Globus pallidus (tissue), 1 donor: Measurements from ENCODE around the gene AFTPH.

Experiments
- DNase-seq: peaks from one replicate; pipeline ENCODE4 v3.0.0-alpha.2; 2015; ENCODE audit warnings: low spot score

Gene AFTPH

DNA sequence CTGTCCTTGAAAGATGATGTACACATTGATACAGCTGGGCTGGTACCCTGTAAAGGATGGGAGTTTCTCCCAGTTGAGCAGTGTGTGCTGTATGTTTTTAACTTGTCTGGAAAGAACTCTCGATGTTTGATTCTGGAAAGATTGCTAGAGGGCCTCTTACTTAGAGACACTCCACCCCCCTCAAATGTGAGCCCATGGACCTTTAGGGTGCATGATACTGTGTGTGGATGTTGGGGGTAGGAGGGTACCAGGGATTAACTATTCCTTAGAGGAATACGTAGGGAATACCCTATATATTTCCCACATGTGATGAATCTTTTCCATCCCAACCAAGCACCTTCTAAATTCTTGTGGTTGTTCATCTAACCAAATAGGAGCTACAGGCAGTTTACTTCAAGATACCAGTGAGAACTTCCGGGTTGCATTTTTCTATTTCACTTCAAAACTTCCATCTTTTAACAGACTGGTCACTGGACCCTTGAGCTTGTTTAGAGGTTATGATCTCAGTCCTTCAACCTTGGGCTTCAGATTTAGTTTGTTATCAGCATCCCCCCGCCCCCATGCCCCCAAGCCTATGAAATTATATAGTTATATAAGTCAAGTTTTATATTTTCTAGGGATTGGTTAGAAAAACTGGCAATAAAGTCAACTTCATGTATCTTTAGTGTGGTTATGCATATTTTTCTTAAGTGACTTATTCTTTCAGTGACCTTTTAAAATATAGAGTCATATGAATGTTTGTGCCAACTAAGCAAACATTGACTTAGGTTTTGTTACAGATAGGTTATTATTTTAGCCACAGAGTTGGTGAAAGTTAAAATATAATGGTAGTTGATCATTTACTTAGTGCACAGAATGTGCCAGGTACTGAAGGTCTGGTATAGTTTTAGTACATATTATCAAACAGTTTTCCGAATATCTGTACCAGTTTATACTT lies 18.2 kb downstream of the AFTPH start:
- DNase-seq, result no peak

DNA sequence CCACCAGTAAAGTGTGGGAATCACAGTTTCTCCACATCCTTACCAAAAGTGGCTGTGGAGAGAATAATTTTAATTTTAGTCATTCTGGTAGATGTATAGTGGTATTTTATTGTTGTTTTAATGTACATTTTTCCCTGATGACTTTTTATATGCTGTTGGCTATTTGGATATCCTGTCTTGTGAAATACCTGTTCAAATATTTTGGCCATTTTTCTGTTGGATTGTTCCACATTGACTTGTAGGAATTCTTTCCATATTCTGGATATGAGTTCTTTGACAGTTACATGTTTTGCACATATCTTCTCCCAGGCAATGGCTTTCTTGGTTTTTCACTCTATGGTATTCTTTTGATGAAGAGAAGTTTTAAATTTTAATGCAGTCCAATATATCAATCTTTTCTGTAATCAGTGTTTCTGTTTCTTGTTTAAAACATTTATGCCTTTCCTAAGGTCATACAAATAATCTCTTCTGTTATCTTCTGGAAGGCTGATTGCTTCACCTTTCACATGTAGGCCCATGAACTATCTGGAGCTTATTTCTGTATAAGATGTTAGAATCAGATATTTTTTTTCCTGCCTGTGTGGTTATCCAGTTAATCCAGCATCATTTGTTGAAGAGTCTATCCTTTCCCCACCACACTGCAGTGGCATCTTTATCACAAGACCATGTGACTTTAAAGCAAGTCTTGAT lies 19.0 kb downstream of the AFTPH start:
- no peak for DNase-seq

DNA sequence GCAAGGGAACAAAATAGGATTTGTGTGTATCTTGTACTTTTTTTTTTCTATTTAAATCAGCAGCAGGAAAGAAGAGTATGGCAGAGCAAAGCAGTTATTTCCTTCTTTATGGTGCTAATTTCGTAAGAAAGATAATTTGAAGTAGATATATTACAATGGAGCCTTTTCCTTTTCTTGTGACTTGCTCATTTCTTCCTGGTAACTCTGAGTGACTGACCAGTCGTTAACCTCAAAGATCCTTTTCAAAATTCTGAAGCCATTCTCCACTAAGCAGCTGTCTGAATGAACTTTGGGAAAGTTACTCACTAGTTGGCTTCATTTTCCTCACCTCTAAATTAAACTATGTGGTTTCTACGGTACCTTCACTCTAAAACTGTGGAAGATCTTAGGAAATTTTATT lies 24.6 kb downstream of the AFTPH start:
- DNase-seq, result no peak

DNA sequence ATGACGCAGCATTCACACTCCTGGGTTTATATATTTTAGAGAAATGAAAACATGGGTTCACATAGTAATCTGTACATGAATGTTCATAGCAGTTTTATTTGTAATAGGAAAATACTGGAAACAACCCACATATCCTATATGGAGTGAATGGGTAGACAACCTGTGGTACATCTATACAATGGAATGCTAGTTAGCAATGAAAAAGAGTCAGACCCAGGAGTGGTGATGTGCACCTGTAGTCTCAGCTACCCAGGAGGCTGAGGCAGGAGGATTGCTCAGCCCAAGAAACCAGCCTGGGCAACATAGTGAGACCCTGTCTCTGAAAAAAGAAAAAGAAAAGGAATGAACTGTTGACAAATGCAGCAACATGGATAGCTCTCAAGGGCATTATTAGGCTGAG lies 25.9 kb downstream of the AFTPH start:
- no peak for DNase-seq

DNA sequence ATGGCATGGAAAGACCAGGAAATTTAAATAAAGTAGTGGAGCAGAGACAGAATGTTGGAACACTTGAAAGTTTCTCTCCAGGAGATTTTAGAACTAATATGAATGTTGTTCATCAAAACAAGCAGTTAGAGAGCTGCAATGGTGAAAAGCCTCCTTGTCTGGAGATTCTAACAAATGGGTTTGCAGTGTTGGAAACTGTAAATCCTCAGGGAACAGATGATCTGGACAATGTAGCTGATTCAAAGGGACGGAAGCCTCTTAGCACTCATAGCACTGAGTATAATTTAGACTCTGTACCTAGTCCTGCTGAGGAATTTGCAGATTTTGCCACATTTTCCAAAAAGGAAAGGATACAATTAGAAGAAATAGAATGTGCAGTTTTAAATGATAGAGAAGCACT lies 27.7 kb downstream of the AFTPH start:
- peak; percentile 16 for DNase-seq

DNA sequence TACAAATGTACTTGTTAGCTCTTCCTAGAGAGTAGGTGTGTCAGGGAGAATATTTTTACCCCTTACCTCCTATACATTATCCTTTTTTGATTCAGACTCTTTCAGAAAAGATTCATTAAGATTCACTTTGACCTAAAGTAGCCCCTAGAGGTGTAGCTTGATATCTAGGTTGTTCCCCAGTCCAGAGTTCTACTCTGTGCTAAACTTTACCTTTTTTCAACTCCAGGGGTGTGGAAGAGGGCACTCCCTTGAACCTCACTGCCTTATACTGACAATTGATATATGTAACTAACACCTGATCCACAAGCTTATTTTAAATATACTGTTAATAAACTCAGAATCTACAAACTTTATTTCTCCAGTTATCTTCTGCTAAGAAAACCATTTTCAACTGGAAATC lies 30.0 kb downstream of the AFTPH start:
- DNase-seq, result no peak

DNA sequence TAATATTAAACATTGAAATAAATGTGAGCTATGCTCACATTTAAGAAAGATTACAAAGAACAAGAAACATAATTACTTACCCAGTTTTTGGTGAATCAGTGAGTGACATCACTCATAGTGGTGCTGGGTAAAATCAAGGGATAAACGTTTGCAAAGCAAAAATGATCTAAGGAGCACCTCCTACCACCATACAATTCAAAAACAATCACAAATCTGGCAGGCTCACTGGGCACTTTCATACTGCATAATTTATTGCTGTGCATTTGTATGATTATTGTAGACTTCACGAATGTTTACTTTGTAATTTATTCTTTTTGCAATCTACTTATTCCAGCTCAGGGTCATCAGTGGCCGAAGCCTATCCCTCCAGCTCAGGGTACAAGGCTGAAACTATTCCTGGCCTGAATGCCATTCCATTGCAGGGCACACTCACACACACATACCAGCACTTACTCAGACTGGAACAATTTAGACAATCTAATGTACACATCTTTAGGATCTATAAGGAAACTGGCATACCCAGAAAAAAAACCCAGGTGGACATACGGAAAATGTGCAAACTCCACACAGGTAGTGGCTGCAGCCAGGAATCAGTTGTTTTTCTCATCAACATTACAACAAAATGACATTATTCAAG lies 34.4 kb downstream of the AFTPH start:
- DNase-seq, result no peak

DNA sequence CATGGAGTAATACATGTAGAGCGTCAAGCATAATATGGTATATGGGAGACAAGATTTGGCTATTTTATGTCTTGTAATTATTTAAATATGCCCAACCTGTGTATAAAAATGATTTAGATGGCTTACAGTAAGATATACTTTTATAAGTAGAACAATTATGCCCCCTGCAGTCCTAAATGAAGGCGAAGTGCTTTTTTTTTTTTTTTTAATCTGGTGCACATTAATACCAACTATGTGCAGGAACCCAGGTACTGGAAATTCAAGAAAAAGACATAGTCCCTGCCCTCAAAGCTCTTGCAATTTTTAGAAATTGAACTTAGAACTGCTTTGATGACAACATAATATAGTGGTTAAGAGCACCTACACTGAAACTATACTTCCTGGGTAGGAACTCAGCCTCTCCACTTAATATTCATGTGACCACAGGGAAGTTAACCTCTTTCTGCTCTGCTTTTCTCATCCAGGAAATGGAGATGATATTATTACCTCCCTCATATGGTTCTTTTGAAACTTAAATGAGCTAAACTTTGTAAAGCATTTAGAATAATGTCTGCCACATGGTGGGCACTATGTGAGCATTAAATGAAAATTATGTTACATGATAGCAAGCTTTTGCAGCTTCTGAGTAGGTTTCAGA lies 38.1 kb downstream of the AFTPH start:
- DNase-seq, result no peak

DNA sequence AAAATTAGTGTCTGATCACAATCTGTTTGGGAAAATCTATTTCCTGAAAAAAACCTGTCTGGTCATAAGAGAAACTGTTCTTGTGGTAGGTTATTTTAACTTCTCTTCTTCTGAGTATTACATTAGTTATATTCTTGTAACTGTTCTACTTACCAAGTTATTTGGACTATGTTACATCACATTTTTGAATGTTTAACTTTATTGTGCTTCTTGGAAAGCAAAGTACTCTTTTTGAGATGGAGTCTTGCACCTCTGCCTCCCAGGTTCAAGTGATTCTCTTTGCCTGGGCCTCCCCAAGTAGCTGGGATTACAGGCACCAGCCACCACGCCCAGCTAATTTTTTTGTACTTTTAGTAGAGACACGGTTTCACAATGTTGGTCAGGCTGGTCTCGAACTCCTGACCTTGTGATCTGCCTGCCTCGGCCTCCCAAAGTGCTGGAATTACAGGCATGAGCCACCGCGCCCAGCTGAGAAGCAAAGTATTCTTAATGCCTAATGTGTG lies 39.4 kb downstream of the AFTPH start:
- DNase-seq, result no peak

DNA sequence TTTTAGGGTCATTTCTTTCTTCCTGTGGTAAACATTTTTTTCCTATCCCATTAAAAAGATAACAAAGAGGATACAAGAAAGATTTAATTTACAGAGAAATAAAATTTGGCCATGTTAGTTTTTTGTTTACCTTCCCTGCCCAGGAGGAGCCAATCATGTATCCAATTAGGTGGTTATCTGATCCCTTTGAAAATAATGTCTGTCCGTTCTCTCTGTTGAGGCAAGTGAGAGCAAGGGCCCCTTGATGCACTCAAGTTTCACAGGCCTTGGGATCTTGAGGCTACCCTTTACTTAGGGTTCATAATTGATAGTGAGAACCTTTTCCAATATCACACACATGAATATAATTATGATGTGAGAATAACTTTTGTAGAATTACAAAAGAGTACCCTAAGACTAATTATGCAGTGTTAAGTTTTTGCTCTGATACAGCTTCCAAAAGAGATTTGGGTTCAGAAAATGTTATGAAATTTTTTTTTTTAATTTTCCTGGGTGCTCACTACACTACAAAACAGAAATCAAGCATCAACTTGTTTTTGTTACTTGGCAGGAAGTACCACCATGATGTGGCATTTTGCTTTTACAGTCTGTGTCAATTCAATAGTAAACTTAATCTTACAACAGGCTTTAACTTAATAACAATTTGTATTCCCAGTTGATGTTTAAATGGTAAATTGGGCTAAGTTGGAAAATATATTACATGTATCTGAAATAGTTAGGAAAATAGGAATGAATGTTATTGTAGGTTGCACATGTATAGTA lies 42.0 kb downstream of the AFTPH start:
- no peak for DNase-seq

DNA sequence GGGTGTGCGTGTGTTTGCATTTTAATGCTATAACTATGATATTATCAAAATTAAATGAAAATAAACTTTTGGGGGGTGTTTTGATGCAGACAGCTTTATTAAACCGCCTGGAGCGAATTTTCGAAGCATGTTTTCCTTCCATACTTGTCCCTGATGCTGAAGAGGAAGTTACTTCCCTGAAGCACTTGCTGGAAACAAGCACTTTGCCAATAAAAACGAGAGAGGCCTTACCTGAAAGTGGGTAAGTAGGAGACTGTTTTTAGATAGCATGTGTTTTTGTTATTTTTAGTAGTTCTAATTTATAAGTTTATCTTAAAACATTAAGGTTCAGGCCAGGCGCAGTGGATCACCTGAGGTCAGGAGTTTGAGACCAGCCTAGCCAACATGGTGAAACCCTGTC lies 43.3 kb downstream of the AFTPH start:
- no peak for DNase-seq

DNA sequence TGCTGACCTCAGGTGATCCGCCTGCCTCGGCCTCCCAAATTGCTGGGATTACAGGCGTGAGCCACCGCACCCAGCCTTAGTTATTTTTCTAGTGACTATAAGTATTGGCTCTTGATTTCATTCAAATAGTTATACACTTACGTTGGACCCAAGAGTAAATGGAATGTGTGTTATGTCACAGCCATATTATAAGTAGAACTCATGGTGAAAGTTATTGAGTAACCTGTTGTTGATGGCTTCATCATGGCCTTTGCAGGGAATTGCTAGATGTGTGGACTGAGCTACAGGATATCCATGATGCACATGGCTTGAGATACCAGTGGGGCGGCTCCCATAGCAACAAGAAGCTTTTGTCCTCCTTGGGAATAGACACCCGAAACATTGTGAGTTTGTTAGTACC lies 44.7 kb downstream of the AFTPH start:
- no peak for DNase-seq

DNA sequence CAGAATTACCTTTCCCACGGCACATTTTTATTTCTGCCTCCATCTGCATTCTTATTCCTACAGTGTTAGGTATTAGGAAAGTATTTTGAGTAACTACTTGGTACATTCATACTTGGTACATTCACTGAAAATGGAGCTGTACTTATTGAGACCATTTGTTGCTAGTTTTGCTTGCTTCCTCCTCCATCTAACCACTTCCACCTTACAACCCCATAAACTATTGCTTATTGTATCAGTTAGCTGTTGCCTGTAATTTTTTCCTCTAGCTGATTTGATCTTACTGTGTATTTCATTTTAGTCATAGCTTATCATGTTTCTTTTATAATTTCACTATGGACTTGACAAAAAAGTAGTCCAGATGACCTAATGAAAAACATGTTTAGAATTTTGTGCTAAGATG lies 50.7 kb downstream of the AFTPH start:
- DNase-seq, result no peak

DNA sequence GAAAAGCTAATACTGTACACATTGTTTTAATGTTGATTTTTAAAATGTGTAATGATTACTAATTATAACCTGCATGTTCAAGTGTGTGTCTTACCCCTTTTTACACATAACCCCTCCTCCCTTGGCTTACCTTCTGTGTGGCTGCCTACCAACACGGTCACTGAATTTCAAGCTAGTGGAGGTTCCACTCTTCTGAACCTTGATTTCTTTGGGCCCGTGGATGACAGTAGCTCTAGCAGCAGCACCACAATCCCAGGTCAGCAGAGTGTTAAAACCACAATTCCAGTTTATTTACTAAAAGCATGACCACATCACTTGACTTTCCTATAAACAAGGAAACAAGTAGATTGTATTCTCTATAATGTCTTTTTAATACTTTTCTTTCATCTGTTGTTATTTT lies 56.9 kb downstream of the AFTPH start:
- no peak for DNase-seq

DNA sequence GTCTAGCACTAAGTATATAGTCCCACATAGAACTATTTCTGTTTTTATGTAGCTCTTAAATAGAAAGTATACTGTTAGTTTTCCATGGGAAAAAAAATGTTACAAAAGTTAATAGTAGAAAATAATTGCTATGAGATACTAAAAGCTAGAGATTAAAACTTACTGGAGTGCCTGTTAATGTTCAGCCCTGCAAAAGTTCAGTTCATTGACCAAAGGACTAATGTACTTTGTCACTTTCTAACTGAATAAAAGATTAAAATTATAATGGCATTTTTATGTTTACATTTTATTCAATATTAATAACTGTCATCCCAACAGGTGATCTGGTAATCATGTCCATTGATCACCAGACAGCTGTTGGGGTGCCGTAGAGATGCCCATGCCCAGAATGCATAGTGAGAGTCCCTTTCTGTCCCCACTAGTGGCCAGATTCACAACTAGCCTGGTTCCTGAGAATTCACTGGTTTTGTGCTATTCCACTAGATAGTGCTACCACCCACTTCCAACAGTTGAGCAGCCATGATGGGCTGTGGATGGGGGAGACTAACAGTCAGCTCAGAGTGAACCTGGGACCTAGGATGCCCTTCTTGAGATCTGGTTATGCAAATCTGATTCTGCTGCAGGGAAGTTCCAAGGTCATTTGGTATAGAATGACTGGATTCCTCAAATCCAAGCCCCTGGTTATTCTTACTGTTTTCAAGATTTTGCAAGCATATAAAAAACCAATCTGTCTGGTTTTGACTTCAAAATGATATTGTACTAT lies 57.8 kb downstream of the AFTPH start:
- DNase-seq, result no peak

DNA sequence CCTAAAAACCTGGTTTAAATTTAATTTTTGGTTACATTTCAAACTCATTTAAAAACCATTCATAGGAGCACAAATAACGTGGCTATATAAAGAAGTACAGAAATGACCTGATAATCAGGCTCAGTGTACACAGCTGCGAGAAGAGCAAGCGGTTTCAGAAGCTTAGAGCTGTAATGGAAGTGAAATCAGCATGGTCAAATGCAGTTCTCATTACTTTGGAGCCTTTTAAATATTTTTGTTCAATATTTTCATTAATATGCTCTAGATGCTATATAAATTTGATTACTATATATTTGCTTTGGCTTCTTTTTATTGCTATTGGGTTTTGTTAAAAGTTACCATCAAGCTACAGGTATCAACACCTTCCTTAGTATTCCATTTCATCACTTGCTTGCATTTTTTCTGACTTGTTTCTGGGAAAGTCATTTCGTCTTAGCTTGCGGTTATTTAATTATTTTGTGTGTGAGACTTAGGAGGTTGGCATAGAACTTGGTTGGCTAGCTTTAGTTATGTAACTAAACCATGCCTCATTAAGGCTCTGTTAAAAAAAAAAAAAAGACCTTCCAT lies 58.7 kb downstream of the AFTPH start:
- DNase-seq, result no peak

DNA sequence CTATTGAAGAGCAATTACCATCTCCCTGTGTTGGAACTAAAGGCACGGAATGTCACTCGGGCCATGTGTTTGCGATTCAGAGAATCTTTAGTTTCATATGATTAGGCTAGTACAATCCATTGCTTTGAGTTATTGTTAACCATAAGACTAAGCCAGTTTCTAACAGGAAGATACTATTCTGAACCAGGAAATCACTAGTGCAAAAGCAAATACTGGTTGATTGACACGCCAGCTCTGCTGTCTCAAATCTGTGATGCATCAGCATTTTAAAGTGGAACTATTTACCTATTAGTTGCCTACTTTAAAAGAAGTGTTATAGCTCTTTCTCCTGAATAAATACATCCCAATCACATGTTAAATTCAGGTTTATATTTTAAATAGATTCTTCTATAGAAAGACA lies 61.9 kb downstream of the AFTPH start:
- DNase-seq, result no peak

DNA sequence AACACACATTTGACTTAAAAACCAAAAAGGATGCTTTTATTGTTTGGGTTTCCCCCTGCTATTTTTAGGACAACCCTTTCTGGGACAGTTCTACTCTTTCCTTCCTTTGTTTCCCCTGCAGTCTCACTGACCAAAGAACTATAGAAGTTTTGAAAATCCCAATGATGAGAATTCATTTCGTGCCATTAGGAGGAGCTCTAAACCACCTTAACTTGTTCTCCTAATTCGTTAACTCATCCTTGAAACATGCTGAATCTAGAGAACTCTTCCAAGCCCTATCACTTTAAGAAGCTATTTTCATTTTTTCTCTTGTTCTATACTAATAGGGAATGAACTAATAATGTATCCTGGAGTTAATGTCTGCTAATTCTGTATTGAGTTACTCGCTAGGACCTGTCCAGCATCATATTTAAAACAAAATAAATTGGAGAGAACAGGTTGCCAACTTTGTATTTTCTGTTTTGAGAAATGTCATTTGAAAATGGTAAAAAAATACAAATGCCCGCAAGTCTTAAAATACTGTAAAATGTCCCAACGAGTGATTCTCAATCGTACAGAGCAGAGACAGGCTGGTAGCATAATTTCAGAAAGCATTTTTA lies 62.9 kb downstream of the AFTPH start:
- DNase-seq, result peak; percentile 61

DNA sequence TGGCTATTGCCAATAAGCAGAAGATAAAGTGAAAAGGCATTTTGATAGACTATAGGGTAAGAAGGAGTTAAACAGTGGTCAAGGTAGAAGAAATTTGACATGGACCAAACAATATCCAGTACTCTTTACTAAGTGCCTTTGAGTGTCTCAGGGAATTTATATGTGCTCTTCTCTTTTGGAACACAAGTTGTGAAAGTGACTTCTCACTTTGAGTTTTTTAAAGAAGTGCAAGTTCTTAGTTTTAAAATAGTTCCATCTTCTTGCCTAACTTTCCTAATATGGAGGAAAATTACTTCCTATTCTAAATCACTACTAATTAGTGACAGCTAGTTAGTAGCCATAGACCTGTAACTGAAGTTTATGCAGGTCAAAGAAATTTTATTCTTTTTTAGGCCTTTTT lies 63.4 kb downstream of the AFTPH start:
- no peak for DNase-seq

DNA sequence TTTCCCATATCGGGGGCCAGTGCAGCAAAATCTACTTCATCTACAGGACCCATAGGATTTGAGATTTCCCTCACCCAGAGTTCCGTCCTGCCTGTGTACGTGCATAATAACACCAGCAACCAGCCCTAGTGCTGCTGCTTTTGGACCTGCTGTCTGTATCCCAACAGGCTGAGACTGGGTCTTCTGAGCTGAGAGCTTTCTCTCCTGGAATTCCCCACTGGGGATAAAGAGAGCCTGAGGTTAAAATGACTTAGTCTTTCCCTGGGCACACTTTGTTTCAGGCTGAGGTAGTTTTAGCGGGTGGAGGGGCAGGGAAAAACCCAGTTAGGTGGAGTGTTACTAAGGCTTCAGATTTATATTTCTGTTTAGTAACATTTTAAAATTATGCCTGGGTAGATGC lies 67.1 kb downstream of the AFTPH start:
- no peak for DNase-seq
